GM19035 (cell line): Measurements from ENCODE around the gene ZNF695.

ENCODE experiments used
- ATAC-seq: cut with Tn5 transposase; IDR thresholded peaks from one replicate; pipeline ENCODE4 v1.9.1; 2021; ENCODE audit not compliant: unreplicated experiment

Gene ZNF695

DNA sequence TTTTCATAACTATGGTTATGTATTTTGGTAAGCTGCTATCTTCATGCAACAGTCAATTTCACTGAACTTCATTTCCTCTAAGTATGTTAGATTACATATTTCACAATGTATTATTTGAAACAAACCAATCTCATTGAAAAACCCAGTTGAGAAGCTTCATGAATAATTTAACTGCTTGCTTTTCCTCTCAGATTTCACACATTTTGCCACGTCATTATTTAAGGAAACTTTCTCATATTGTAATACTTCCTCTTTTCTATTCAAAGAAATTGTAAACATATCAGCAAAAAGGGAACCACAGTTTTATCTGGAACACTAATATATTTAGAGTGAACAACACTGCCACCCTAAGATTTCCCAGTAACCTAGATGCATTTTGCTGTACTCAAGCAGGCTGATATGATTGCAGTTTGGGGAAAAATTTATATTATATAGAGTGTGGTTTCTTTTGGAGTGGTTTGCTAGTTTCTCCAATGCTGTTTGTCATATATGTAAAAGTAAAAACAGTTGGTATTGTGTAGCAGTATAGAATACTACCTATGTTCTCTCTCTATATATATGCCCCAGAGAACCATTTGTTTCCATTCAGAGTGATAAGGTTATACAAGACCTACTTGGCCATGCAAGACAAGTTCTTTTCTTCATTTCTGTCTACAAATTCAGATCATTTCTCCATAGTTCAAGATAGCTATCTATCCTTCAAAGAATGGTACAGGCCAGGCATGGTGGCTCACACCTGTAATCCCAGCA, 47.7 kb downstream of the ZNF695 start:
- ATAC-seq: no peak

GRCh38 chr1:246954126-246954525, 53.7 kb downstream of the ZNF695 start:
- no peak for ATAC-seq

GRCh38 chr1:246951413-246951812, 56.4 kb downstream of the ZNF695 start:
- no peak for ATAC-seq

DNA sequence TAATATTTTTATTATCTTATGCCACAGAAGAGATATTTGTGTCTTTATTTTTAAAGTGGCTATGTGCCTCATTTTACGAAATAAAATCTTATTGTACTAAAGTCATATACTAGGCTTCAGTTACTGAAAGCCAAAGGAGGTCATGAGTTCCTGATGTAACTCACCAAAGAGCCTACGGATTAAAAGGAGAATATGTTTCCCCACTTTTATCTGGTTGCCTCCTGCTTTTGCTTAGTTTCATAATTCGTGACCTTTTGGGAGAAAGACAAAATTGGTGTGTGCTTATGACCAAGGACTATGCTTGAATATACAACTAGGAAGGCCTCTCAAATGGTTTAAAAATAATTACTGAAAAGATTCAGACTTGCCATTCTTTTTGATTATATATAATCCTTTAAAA, 57.9 kb downstream of the ZNF695 start:
- ATAC-seq: no peak

DNA sequence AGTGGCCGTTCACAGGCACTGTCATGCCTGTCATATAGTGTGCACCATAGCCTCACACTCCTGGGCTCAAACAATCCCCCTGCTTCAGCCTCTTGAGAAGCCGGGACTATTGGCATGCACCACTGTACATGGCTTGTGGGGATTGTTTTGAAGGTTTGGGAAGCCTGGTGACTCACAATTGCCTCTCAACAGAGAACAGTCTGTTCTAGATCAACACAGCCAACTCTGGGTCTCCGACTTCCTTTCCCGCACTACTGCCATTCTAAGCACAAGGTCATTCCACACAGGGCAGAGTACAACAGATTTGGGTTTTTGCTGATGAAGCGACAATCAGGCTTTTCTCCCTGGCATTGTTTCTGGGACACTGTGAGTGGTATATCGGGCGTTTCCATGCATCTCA, 60.6 kb downstream of the ZNF695 start:
- no peak for ATAC-seq

DNA sequence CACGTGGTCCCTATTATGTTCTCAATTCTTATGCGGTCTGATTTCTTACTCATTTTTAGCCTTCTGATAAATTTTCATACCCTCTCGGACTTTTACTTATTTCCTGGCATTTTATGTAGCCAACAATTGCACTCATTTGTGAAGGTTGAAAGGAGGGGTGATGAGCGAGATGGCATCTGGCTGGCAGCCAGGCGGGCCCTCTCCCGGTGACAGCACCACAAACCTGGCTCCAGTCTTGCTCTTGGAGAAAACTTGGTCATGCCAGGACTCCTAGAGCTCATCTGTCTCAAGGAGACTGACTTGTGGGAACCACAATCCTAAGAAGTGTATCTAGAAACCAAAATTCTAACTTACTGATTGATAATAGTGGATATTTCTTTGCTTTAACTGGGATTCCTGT, 61.5 kb downstream of the ZNF695 start:
- ATAC-seq: no peak
